Stimulated activated CD4-positive, alpha-beta T cell treated with anti-CD3 and anti-CD28 coated beads, Interleukin-4, amount 100 ng/mL, for 48 hours (primary cell): ENCODE measurements around the gene OR9A2.

Source experiments
- DNase-seq, 2 donors: peaks; one replicate each; pipeline ENCODE4 v3.0.0-alpha.2; 2020; ENCODE audit warnings: low read depth in 2 of 2

Gene OR9A2

GRCh38 chr7:143027032-143027431 is at the start of gene OR9A2:
TSS of gene OR9A2 (minus strand) at chr7:143027132. CDS start at chr7:143027132, 0 bp downstream.
- no peak for DNase-seq

GRCh38 chr7:143074141-143074540 is 47.2 kb upstream of the OR9A2 start:
- no peak for DNase-seq

DNA sequence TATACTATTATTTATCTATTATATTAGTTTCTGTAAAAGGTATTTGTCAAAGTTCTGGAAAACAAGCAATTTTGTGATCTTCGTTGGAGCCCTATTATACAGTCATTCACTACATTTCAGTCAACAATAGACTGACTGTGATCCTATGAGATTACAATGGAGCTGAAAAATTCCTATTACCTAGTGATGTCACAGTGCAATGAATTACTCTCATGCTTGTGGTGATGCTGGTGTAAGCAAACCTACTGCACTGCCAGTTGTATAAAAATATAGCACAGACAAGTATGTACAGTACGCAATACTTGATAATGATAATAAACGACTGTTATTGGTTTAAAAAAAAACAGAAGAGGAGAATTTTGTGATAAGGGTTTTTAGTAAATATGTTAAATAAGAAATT is 46.6 kb upstream of the OR9A2 start:
- no peak for DNase-seq

DNA sequence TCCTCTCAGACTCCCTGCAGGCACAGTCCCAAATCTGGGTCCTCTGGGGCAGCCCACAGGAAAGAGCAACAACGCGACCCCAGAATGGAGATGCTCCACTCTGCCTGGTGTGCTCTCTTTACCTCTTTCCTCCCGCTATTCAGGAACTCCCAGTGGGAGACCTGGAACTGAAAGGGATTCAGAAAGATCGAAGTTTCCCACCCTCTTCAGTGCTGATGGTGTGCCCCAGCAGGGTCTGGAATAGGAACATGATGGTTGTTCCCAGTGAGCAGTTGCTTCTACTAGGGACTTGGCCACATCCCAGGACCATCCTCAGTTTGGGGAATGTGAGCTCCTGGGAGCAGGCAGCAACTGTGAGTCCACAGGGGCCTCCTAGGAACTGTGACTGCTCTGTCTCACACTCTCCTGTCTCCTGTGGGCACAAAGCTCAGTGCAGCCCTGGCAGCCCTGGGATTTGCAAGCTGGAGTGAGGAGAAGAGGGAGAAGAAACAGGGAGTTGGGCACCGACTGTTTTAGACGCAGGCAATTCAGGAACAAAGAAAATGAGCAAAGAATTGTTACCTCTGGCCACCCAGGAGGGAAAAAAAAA is 43.1 kb upstream of the OR9A2 start:
- no peak for DNase-seq

DNA sequence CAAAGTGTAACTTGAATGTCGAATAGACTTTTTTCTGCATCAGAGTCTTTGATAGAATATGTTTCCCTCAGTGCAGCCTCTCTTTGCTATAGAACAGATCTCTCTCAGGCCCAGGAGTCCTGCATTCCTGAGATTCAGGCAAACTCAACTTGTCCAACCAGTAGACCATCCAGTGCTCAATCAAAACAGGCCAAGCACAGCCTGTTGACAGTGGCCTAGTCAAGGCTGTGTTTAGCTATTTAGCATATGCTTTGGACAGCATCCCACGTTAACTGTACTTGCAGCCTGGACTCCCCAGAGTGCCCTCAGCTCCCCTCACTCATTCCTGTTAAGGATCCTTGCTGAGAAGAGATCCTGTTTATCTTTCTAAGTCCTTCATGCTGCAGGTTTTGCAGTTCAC is 41.5 kb upstream of the OR9A2 start:
- no peak for DNase-seq

DNA sequence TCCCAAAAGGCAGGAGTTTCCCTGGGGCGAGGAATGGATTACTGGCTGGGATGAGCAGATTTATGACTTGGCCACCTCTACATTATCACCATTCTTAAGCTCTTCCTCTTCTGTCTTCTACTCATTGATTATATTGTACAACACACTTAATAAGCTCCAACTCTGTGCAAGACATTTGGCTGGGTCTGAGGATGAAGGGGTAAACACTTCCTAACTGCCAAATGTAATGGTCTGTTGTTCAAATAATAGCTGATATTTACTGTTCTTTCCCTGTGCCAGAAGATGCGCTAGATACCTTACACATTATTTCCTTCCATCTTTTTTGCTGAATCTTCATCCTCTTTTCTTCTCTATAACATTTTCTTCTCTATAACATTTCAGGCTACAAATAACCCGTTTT is 36.8 kb upstream of the OR9A2 start:
- DNase-seq, result no peak

DNA sequence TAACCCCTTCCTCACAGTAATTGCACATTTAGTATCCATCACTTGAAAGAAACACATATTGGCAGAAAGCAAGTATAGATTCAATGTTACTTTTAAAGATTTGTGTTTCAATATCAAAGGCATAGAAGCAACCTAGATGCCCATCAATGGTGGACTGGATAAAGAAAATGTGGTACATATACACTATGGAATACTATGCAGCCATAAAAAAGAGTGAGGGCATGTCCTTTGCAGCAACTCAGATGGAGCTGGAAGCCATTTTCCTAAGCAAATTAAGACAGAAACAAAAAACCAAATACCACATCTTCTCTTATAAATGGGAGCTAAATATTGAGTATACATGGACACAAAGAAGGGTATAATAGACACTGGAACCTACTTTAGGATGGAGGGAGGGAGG is 28.8 kb upstream of the OR9A2 start:
- no peak for DNase-seq

GRCh38 chr7:143054621-143055020 is 27.7 kb upstream of the OR9A2 start:
- no peak for DNase-seq

- no peak for DNase-seq
These were observed 25.1 kb upstream of the OR9A2 start, which contains the start of gene OR6V1 for GRCh38 chr7:143052041-143052440. TSS of gene OR6V1 (plus strand) at chr7:143052341. CDS start at chr7:143052341, 0 bp downstream.

GRCh38 chr7:143050931-143051330 is 24.0 kb upstream of the OR9A2 start:
- DNase-seq, result no peak

DNA sequence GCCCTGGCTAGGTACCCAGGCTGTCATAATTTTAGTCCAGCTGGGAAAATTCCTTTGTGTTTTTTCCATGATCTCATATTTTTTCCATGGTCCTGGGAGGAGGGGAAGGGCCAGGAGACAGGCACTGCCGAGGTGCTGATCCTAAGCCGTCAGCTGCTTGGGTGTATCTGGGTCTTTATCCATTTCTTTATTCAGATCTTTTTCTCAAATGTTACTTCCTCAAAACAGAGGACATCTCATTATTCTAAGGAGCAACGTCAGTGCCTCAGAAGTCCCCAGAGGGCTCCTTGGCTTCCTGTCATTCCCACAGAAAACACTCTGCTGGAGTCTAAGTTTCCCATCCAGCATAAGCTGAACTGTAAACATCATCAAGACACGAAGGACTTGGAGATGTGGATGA is 22.4 kb upstream of the OR9A2 start:
- DNase-seq, result no peak

DNA sequence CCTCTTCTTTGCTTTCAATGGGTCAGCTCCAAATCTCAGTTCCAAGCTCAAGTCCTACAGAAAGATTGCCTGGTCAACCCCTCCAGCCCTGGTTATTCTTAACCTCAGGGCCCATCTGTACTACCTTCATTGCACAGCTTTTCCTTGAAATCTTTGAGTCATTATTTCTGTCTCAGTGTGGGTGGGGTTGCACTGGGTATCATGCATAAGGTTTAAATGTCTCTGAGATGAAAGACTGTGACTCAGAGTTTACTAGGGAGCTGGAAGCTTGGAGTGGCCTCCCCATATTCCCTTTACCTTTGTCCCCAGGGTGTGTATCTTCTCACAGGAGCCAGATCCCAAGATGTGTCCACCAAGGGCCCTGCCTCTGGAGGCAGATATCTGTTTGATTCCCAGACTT is 21.9 kb upstream of the OR9A2 start:
- DNase-seq, result no peak

DNA sequence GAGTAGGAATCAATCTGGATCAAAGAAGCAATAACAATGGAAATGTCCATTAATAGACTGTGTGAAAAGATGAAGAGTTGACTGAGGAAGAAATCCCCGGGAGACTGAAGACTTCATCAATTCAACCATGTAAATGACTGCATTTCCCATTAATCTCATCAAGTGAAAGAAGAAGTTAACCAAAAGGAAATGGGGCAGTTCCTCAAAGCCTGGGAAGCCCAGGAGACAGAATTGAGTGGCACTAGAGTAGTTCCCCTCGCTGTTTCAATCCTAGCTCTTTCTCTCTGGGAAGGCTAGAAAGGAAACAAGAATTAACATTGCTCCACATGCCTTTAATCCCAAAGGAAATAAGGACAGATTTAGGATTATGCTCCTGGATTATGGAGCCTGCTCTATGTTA is 20.4 kb upstream of the OR9A2 start:
- no peak for DNase-seq

GRCh38 chr7:143046426-143046851 is 19.5 kb upstream of the OR9A2 start:
- no peak for DNase-seq

GRCh38 chr7:143043391-143043790 is 16.5 kb upstream of the OR9A2 start:
- DNase-seq, result no peak

GRCh38 chr7:143042790-143043271 is 15.9 kb upstream of the OR9A2 start:
- DNase-seq, result no peak

GRCh38 chr7:143042159-143042789 is 15.3 kb upstream of the OR9A2 start:
- no peak for DNase-seq

- no peak for DNase-seq
These were observed 14.4 kb upstream of the OR9A2 start for GRCh38 chr7:143041346-143041745.

- DNase-seq, result no peak
These were observed 13.3 kb upstream of the OR9A2 start for GRCh38 chr7:143040209-143040715.

- no peak for DNase-seq
These were observed 11.7 kb upstream of the OR9A2 start for GRCh38 chr7:143038635-143039034.

DNA sequence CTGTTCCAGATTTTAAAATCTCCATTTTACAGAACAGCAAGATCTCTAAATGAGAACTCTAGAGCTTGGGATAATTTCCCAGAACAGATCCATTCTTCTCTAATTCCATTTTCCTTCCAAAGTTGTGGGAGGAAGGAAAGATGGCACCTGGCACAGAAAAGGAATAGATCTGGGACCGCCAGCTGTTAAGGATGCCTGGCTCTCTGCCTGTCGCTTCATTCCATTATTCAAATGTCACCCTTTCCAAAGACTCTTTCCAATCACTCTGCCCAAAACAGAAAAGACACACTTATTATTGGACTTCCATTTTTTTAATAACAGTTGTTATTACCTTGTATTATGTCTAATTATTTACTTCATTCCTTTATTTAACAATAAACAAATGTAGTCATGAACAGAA is 751 bp upstream of the OR9A2 start:
- DNase-seq, result no peak

DNA sequence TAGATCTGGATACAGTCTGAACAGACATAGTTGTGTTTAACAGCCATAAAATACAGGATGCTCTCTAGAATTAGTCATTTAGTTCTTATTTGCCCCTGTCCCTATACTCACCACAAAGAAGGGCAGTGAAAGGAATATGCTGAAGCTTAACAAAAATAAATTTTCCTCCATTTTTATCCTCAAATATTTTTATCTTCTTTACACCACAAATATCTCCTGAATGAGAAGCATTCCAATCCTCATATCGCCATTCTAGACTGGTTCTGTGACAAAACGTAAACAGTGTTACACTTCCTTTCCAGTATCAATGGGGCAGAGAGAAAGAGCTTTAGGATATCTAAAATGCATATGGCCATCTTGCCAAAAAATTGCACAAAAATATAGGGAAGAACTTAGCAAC is 1.6 kb downstream of the OR9A2 start:
- DNase-seq, result no peak

- no peak for DNase-seq
These were observed 3.9 kb downstream of the OR9A2 start for GRCh38 chr7:143023047-143023446.
